DMS53 (cell line): ENCODE measurements around the gene NEURL4.

Source experiments
- DNase-seq: peaks from one replicate; lab custom pipeline; 2025; lab: John Stamatoyannopoulos, UW

NEURL4 gene

GRCh38 chr17:7304179-7304578, 25.0 kb downstream of the NEURL4 start:
- DNase-seq: no peak

DNA sequence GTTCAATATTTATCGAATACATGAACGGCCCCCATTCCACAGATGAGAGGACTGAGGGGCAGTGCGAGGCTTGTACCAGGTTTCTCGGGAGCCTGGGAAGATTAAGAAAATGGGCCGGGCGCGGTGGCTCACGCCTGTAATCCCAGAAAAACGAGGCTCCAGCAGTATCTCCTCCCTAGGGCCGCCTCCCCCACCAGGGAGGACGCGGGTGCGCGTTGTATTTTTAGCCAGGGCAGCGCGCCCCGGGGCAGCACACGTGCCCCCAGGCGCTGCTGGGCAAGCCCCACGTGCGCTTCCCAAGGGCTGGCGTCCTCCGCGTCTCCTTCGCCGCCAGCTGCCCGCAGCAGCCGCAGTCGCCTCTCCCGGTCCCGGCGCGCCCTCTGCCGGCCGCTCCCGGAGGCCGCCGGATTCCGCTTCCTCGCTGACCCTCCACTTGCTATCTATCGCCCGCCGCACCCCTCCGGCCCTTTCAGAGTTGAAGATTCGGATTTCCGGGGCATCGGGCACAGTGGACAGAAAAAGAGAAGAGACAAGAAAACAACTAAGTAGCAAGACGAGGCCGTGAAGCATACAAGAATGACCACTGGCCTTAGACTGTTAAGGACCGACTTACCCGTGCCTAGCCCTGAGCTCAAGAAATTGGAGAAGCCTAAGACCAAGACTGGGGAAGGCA, 32.8 kb downstream of the NEURL4 start:
- DNase-seq: peak; percentile 97

DNA sequence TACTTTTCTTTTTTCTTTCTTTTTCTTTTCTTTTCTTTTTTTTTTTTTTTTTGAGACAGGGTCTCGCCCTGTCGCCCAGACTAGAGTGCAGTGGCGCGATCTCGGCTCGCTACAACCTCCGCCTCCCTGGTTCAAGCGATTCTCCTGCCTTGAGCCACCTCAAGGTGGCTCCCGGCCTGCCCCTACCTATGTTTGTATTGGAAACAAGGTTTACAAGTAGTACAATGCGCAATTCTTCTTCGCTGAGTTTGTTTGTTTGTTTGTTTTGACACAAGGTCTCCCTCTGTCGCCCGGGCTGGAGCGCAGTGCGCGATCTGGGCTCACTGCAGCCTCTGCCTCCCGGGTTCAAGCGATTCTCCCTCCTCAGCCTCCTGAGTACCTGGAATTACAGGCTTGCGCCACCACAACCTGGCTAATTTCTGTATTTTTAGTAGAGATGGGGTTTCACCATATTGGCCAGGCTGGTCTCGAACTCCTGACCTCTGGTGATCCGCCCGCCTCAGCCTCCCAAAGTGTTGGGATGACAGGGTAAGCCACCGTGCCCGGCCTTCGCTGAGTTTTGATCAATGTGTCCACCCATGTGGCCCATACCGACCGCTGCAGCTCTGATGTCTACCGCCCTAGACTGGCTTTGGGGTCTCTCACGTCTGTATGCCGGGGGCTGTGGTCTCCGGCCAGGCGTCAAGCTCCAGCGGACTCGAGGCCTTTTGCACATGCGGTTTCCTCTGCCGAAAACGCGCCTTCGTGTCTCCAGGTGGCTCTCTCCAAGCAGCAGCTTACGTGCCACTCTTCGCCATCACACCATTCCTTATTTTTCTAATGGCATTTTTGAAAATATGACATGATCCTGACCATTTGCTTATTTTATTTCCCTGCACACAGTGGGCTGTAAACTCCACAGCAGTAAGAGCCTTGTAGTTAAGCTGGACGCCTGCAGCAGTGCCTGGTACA, 33.6 kb downstream of the NEURL4 start:
- DNase-seq: peak; percentile 80

DNA sequence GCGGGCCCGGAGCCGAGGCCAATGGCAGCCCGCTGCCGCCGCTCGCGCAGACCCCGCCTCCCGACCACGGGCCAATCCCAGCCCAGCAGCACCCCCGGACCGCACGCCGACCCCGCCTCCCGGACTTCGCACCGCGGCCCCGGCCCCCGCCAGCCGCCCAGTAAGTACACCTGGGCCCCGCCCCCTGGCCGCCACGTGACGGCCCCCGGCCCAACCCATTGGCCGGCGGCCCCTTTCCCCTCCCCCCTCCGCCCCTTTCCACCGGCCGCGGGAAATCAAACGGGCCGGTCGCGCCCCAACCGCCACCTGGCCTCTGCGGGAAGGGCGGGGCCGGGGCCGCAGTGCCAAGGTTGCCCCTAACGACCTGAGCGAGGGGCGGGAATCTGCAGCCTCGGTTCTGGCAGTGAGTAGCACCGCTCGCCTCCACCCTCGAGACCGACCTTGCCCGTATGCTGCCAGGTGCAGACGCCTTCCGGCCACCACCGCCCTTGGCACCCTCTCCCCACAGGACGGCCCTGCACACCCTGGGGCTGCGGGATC, 34.5 kb downstream of the NEURL4 start, which contains the start of gene YBX2:
Gene YBX2 (minus strand): TSS at position 26 of the 540 bp plus-strand sequence. CDS start 139 bp downstream, outside the sequence.
- peak; percentile 98 for DNase-seq

DNA sequence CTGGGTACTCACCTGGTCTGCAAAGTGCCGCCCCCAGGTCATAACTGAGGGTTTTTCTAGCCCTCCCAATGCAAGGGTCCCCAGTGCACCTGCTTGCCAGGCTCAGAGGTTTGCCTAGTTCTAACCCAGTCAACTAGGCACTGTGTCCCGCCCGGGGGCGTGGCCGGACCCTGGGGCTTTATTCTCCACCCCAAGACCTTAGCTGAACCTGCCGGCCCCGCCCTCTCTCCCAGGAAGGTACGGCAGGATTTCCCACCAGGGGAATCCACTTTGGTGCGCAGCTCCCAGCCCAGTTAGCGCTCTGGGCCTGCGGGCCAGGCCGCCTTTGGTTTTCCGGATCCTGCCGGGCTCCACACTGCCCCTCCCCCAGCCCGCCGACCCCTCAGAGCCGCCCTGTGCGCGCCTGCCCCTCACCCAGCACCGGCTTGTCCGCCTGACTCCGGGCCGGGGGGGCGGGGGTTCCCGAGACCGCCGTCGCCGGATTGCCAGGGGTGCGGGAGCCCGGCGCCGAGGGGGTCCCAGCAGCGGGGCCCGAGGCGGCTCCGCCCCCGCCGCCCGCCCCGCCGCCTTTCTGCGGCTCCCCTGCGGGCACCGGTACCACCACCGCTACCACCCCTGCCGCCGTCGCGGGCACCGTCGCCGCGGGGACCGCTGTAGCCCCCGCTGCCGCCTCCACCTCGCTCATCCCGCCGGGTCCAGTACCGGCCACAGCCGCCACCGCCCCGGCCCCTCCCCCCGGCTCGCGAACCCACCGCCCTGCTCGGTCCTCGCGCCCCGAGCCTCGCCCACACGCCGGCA, 35.1 kb downstream of the NEURL4 start:
- DNase-seq: peak; percentile 83

DNA sequence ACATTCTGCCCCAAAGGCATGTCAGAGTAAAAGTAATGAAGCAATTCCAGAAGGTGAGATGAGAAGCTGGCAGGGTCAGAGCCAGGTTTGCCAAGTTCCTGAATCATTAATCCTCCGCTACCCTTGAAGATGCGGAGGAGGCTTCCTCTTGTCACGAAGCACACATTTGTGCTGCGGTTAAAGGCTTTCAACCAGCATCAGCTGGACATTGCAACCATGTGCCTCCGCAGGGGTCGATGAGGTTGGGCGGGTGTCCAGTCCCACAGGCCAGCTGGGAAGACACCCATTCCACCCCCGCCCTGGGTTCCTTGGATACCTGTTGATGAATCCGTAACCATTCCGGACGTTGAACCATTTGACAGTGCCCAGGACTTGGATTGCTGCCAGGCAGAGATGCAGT, 36.0 kb downstream of the NEURL4 start:
- no peak for DNase-seq

DNA sequence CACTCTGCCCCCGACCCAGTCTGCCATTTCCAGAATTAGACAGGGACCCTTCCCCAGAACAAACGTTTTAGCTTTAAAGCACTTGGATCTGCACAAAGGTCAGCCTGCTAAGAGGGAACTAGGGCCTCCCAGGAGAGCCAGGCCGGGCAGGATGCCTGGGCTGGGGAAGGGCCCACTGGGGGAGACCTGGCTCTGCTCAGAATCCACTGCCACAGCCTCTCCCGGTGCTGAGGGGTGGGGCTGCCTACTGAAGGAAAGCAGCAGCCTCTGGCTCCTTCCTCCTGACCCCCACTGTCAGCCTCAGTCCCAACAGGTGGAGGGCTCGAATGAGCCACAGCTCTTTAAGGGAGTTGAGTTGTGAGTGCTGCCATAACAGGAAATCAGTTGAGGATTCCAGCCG, 36.4 kb downstream of the NEURL4 start:
- DNase-seq: no peak

DNA sequence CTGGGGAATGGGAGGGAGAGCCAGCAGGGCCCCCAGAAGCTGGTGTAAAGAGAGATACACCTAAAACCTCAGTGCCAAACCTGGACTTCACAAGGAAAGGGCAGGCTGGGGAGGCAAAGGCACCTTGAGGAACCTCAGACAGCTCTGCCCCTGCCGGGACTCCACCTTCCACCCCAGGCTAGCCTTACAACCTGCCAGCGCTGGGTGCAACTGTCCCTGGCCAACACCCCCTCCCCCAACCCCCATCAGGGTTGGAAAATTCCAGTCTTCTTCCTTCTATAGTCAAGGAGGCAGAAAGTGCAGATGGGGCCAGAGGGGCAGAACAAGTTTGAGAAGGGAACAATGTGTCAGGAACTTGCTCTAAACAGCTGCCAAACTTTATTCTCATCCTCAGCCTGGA, 36.9 kb downstream of the NEURL4 start:
- no peak for DNase-seq

DNA sequence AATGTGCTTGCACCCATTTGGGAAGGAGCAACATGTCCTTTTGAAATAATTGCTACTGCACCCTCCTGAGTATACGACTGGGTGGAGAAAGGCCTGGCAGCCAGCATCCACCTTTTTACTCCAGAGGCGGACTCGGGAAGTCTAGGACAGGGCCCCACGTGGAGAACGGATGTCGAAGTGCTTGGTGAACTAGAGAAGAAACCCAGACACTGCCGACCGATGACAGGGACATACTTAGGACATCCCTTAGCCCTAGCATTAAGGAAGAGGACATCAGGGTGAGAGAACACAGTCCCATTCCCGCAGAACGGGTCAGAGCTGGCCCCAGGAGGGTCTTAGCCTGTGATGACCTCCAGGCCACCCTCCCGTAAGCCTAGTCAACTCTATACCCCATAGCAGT, 38.5 kb downstream of the NEURL4 start:
- no peak for DNase-seq

DNA sequence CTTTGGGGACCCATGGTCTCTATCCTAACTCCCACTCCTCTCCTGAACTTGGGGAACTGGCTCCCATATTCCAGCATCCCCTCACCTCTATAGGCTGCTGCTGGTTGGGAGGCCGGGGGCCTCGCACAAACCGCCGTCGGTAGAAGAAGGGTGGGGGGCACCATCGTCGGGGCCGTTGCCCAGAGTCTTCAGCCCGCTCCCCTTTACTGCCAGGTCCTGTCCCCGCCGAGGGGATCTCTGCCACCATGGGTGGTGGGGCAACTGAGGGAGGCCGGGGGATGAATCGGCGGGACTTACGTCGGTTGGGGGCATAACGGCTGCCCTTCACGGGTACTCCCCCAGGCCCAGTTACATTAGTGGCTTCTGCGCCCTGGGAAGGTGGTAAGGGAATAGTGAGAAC, 39.0 kb downstream of the NEURL4 start:
- no peak for DNase-seq

- DNase-seq: no peak
Measured at GRCh38 chr17:7289256-7290032, 39.7 kb downstream of the NEURL4 start.

DNA sequence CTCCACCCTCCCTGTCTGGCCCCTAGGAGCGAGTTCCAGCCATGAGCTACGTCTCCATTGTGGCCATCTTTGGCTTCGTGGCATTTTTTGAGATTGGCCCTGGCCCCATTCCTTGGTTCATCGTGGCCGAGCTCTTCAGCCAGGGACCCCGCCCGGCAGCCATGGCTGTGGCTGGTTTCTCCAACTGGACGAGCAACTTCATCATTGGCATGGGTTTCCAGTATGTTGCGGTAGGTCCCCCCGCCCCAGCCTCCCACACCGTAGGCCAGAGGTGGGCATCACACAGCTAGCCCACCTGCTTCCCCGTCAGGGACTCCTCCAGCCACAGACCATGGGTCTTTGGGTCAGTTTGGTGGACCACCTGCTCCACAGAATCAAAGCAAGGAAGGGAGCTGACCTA, 43.5 kb downstream of the NEURL4 start:
- no peak for DNase-seq

GRCh38 chr17:7284911-7285310, 44.2 kb downstream of the NEURL4 start:
- no peak for DNase-seq

GRCh38 chr17:7283471-7284216, 45.5 kb downstream of the NEURL4 start:
- DNase-seq: no peak

DNA sequence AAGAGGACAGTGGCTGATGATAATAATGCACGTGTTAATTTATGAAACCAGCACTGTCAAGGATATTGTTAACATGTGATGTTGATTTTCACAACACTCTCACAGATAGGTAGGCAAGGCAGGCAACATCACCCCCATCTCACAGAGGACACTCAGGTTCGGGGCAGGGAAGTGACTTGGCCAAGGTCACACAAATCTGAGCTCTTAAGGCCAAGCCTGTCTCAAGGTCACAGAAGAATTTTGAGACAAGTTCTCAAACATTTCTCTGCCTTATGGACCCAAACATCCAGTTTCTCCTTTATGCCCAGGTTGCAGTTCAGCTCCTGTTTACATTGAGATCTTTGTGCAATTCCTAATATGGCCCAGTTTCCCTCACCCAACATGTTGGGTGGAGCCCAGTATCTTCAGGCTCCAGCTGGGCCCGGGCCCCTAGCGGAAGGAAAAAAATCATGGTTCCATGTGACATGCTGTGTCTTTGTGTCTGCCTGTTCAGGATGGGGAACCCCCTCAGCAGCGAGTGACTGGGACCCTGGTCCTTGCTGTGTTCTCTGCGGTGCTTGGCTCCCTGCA, 46.3 kb downstream of the NEURL4 start:
- peak; percentile 42 for DNase-seq

- no peak for DNase-seq
Measured at GRCh38 chr17:7281953-7282751, 47.0 kb downstream of the NEURL4 start.

GRCh38 chr17:7281074-7281952, 47.8 kb downstream of the NEURL4 start, which contains the start of gene SLC2A4:
Gene SLC2A4, plus strand, starts transcription at chr17:7281718. Its CDS starts 217 bp downstream, at chr17:7281935.
- peak; percentile 98 for DNase-seq

DNA sequence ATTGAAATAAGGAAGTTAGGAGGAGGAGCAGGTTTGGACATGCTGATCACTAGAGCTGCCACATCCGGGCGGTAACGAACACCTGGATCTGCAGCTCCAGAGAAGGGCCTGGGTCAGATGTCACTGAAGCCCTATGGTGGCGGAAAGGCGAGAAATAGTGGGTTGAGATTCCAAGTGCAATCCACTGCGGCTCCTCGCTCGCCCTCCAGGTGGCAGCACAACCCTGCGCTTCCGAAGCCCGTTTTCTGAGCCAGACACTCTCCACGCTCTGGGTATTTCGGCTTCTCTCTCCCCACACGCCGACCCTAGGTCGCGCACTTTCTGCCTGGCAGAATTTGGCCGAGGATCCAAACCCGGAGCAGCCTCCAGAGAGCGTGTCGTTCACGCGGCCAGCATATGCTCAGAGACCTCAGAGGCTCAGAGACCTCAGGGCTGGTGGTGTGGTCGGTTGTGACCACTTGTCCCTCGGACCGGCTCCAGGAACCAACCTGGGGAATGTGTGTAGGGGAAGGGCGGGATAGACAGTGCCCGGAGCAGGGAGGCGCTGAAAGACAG, 48.5 kb downstream of the NEURL4 start:
- peak; percentile 96 for DNase-seq
